Globus pallidus (tissue), 1 donor: ENCODE data around the gene TRPC4AP.

ENCODE experiments used
- DNase-seq: peaks from one replicate; pipeline ENCODE4 v3.0.0-alpha.2; 2015; ENCODE audit warnings: low spot score

TRPC4AP gene

DNA sequence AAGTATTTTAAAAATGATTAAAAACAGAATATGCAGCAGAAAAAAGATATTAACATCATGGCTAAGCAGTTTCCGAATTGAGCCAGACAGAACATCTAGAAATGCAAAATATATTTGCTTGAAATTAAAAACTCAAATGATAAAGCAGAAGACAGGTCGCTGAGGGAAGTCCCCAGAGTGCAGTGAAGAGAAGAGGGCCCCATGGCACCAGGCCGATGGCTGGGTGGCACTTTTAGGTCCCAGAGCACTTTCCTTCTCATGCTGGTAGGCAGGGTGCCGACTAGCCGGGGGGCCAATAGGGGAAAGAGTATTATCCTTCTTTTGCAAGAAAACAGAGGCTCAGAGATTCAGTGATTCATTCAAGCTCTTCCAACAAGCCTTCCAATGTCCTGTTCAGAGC, 78.1 kb downstream of the TRPC4AP start:
- DNase-seq, result no peak

DNA sequence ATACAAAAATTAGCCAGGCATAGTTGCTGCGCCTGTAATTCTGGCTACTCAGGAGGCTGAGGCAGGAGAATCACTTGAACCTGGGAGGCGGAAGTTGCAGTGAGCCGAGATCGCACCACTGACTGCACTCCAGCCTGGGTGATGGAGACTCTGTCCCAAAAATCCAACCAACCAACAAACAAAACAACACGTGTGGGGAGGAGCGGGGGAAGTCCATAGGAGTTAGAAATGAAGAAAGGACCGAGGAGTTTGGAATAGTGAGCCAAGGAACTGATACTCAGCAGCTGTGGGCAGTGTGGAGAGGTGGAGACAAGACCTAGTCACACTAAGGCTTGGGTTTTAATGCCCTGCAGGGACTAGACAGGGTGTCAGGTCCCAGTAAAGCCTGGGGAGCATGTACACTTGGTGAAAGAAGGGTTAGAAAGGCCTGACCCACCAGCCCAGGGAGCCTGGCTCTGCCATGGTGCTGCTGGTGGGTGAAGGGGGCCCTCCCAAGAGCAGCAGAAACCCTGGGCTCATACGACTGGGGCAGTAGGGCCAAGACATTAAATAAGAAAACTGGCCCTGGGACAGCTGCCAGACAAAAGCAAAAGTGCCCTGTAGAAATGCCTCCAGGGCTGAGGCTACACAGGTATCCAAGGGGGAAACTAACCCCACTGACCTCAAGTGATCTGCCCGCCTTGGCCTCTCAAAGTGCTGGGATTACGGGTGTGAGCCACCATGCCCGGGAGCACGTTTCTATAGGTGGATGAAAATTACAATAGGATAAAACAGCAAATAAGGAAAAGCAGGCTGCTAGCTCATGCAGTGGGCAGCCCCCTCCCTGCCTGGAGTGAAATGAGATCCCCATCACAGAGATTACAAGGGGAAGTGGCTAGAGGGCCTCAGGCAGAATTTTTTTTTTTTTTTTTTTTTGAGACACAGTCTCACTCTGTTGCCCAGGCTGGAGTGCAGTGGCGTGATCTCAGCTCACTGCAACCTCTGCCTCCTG, 78.9 kb downstream of the TRPC4AP start:
- no peak for DNase-seq

DNA sequence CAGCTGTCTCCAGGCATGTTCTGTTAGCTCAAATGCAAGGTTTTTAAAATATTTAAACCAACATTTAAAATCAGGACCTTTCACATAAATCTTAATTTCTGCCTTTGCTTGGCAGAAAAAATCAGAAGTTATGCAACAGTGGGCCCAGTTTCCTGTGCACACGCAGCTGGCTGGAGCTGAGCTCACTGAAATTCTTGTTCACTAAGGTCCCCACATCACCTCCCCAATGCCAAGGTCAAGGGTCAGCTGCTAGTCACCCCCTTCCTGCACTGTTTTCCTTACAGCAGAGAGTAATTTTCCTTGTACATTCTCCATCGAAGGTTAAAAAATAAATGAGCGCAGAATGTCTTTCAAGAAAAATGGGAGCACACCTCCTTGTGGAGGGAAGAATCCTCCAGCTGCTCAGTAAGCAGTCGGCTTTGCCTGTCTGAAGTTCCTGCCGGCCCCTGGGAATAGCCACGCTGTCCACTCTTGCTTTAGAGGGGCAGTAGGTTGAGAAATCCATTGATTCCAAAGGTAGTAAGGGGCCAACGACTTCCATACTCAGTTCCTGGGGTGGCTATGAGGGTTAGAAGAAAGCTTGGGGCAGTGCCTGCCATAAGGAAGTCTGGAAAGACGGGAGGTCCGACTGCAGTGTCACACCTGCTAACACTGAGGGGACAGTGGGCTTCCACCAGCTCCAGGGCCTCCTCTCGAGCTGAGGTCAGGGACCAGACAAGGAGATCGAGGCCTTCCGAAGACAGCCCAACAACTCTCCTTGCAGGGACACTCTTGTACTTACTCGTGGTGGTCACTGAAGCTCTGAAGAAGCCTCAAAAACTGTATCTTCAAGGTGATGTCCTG, 80.2 kb downstream of the TRPC4AP start:
- DNase-seq, result no peak

GRCh38 chr20:35011589-35012226, 80.9 kb downstream of the TRPC4AP start:
- DNase-seq, result no peak

DNA sequence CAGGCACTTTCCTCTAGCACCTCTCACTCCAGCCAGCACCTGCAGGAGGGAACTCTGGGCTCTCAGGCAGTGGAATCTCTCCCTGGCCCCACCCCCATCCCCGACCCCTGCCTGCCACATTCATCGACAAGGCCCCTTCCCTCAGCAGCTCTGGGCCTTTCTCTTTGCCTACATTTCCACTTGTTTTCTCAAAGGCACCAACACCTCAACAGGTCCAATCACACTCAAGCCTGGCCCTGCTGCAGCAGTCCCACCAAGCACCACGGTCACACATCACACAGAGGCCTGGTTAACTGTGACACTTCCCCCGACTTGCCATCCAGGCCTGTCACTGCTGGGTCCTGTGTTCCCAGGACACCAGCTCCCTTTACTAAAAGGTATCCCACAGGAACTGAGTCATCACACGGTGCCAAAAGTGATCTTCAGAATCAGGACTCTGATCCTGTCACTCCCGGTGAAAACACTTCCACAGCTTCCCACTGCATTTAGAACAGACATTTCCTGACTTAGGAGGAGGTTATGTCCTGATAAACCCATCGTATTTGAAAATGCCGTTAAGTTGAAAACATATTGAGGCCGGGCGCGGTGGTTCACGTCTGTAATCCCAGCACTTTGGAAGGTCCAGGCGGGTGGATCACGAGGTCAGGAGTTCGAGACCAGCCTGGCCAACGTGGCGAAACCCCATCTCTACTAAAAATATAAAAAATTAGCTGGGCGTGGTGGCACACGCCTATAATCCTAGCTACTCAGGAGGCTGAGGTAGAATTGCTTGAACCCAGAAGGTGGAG, 82.0 kb downstream of the TRPC4AP start:
- no peak for DNase-seq

GRCh38 chr20:35009665-35010328, 82.8 kb downstream of the TRPC4AP start:
- no peak for DNase-seq

DNA sequence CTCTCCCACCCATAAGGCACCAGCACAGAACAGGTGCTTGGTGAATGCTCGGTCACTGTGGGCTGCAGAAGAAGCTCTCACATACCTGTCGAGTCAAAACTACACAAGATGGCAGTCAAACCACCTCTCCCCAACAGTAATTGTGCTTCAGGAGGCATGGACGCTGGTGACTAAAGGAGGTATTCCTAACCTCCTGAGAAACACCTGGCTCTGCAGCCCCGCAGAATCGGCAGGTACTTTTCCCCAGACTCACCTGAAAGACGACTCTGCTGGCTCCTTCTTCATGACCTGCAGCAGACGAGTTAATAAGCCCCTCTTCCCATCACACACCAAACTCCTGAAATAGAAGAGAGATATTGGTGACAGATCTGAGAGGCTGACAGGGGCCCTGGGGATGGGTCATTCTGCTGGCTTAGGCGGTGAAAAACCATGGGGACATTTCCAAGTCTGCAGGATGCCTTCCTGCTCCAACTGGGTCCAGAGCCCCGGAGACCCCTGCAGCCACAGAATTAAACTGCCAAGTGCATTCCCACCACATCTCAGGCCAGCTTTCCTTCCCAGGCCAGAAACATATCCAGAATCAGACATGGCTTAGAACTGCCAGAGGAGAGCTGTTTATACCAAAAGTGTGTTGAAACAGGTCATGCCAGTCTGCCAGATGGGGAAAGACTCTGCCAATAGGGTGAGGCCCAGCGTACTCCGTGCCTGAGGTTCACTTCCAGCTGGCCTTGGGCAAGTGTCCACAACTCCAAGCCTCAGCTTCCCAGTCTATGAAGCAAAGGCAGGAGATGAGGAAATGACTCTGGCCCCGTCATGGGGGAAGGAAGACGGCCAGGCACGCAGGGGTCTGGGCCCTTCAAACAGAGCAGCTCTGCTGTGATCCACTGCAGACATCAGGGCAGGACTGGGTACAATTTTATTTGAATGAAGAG, 83.9 kb downstream of the TRPC4AP start:
- DNase-seq, result no peak

DNA sequence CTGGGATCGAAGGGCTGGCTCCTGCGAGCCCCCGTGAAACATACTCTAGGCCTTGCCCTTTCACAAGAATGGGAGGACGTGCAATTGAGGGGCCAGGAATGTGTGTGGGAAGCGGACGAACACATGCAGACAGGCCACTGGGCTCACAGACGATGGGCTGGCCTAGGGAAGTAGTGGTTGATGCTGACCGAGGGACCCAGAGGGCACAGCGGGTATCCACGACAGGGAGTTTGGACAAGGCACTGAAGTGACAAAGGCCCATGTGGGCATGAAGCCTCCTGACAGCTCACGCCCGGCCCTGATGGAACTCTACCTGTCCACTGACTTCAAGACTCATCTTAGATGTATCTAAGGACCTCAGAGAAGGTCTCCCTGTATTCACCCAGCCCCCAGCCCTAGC, 84.7 kb downstream of the TRPC4AP start:
- DNase-seq, result no peak

DNA sequence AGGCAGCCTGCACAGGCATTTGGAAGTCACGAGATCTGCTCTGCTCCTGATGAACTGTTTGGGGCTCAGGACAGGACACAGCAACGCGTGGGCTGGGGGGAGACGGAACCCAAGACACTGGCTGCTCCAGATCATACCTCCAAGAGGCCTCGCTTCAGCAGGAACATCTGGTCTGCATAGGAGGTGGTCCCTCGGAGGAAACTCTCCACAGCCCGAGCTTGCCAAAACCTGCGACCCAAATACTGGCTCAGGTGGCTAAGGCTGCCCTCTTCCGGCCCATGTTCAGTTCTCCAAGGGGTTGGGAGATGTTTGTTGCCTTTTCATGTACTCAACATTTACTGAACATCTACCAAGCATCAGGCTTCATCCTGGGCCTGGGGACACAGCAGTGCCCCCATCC, 85.2 kb downstream of the TRPC4AP start:
- no peak for DNase-seq

- no peak for DNase-seq
Observed at GRCh38 chr20:35006531-35006971, 86.1 kb downstream of the TRPC4AP start.

- no peak for DNase-seq
Observed at GRCh38 chr20:35006009-35006408, 86.6 kb downstream of the TRPC4AP start.

DNA sequence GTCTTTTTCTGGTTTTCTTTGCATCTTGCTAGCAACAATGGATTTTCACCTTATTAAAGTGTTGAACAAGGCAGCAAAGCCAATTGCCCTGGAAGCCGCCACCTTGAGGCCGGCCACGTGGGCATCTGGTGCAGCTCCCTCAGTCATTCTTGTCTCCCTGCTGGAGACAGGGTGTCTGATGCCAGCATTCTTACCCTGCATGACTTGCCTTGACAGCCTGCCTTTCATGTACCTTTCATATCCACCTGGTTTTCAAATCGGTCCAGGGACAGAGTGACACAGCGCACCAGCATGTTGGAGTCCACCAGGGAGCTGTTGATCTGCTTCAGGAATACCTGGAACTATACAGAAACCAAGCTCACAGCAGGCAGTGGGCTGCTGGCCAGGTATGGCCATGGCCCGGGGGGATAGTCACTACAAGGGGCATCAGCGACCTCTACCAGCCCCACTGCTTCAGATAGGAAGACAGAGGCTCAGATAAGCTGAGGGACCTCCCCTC, 87.1 kb downstream of the TRPC4AP start:
- no peak for DNase-seq

GRCh38 chr20:35004749-35005462, 87.7 kb downstream of the TRPC4AP start:
- no peak for DNase-seq

- DNase-seq, result no peak
Observed at GRCh38 chr20:35004051-35004725, 88.4 kb downstream of the TRPC4AP start.

DNA sequence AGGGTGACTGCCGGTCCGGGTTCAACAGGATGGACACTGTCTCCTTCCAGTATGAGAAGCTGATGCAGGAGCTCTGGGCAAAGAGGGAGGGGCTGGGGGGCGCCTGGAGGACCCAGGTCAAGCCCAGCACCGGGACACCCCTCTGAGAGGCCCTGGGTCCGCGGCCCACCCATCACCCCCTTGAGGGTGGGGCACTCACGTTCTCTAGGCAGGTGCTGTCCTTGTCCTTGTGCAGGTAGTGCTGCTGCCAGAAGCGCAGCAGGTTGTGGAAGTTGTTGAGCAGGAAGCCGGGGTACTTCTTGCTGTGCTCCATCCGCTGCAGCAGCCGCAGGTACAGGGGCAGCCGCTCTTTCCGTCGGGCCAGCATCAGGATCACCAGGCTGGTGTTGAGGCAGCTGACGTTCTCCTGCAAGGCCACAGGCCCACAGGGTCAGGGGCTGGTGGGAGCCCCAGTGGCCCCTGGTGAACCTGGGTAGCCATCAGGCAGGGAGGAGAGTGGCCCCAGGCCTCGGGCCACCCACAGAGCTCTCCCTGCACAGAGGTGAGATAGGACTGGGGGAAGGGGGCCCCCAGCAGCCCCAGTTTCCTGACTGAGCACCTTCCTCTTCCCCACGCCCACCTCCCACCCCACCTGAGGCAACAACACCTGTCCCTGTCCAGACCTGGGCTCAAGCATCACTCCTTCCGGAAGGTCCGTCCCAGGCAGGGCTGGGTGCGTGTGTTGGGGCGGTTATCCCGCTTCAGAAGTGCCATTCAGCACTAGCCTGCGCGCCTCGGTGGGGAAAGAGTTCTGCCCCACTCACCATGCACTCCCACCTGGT, 89.2 kb downstream of the TRPC4AP start:
- no peak for DNase-seq

DNA sequence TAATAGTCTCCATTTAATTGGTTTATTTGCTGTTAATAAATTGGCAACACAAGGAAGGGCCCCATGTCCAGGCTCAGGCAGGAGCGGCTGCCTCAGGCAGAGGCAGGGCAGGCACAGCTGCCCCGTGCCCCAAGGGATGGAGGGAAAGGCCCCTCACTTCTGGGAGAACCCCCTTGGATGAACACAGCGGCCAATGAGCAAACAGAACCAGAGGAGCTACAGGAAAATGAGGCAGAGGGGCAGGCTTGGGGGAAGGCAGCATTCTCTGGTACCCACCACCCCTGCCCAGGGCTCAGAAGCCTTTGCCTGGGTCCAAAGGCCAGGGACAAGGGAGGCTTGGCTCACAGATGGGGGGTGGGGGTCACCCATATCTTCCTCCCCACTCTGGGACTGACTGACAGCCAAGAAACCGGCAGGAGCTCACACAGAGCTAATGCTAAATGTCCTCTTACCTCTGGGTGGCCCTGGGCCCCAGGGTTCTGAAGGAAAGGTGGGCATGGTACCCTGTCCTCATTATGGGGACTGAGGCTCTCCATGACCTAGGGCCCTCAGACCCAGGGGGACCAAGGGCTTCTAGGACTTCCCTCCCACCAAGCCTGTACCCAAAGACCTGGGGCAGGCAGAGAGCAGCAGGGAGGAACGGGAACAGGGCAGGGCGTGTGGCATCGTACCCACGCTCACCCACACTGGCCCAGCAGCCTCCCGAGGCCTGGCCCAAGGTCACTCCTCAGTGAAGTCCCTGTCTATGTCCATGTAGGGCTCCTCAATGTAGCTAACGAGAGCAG, 90.0 kb downstream of the TRPC4AP start:
- DNase-seq, result no peak
